GM12865 (cell line): ENCODE results near the gene DPP6.

ENCODE experiments used
- DNase-seq: peaks from one replicate; pipeline ENCODE4 v3.0.0; 2010; ENCODE audit warnings: low read depth
- H3K4me3 ChIP-seq: 2 replicates; pipeline ENCODE4 v1.5.1; 2011; ENCODE audit warnings: mild to moderate bottlenecking, low read depth, low read length, control low read depth
- TF ChIP-seq, protein P1 (sequence below): IDR thresholded peaks from 2 replicates; pipeline ENCODE4 v1.5.1; 2011; ENCODE audit warnings: low read length, control low read depth, low read depth, inconsistent platforms; ENCODE audit not compliant: insufficient read depth; ENCODE audit errors: missing control alignments

DPP6 gene

DNA sequence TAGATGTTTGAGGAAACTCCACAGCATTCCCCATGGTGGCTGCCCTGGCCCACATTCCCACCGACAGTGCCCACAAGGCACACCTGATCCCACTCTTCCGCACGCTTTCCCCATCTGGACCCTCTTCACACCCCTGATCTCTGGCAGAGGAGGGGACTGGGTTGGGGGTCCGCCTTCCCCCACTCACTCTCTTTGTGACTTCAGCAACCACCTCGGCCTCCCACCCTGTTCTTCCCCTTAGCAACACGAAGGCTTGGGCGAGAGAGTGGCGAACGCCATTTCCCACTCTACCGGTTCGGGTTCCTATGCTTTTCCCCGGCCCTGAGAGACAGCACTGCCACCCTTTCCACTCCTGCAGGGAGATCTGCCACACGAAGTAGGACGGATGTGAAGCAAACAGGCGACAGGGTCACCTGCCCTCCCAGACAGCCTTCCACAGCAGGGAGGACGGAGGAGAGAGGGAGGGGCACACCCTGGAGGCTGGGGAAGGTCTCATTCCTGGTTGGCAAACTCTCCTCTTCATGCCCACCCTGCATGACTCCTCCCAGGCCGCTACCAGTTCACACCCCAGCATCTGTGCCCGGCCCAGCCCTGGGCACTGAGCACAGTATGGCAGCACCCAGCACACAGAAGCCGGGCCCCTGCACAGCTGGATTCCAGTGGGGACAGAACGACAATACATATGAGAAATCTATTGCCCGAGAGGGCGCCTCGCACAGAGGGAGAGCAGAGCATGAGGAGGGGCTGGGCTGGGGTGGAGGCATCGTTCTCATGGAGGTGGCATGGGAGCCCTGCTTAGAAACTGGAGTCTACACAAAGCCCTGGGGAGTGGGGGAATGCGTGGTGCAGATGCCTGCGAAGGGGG is 857.3 kb downstream of the DPP6 start:
- no peak for DNase-seq
- H3K4me3 ChIP-seq = no peak overlapping the region
- TF ChIP-seq, protein P1, sequence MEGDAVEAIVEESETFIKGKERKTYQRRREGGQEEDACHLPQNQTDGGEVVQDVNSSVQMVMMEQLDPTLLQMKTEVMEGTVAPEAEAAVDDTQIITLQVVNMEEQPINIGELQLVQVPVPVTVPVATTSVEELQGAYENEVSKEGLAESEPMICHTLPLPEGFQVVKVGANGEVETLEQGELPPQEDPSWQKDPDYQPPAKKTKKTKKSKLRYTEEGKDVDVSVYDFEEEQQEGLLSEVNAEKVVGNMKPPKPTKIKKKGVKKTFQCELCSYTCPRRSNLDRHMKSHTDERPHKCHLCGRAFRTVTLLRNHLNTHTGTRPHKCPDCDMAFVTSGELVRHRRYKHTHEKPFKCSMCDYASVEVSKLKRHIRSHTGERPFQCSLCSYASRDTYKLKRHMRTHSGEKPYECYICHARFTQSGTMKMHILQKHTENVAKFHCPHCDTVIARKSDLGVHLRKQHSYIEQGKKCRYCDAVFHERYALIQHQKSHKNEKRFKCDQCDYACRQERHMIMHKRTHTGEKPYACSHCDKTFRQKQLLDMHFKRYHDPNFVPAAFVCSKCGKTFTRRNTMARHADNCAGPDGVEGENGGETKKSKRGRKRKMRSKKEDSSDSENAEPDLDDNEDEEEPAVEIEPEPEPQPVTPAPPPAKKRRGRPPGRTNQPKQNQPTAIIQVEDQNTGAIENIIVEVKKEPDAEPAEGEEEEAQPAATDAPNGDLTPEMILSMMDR = no peak

DNA sequence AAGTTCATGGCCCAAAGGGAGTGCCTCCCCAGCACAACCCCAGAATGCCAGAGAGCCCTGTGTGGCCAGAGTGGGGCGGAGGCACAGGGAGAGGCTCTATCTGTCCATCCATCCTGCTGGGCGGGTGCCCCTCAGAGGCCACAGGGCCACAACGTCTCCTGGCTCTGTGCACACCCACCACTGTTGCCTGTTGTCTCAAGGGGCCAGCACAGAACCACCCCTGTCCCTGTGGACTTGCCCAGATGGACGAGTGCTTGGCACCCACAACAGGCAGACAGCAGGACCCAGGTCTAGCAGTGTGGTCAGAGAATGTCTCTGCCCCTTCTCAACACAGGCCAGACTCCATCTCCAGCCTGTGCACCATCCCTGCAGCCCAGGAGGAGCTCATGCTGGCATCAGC is 857.9 kb downstream of the DPP6 start:
- no peak overlapping the region for H3K4me3 ChIP-seq
- no peak for DNase-seq
- TF ChIP-seq, protein P1 = no peak

DNA sequence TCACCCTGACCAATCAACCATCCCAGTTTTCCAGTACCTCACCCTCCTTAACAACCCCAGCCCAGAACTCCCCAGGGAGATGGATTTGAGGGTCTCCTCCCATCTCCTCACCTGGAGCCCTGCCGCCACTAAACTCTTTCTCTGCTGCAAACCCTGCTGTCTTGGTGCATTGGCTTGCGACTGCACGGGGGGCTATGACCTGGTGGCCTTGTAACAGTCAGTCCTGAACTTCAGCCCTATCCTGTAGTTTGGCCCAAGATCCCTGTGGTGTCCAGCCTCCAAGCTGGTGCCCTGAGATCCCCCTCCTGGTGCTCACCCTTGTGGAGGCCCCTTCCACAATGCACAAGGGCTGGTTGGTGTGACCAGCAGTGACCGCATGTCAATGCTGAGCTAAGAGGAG is 858.8 kb downstream of the DPP6 start:
- H3K4me3 ChIP-seq = no peak overlapping the region
- TF ChIP-seq, protein P1 = no peak
- no peak for DNase-seq

DNA sequence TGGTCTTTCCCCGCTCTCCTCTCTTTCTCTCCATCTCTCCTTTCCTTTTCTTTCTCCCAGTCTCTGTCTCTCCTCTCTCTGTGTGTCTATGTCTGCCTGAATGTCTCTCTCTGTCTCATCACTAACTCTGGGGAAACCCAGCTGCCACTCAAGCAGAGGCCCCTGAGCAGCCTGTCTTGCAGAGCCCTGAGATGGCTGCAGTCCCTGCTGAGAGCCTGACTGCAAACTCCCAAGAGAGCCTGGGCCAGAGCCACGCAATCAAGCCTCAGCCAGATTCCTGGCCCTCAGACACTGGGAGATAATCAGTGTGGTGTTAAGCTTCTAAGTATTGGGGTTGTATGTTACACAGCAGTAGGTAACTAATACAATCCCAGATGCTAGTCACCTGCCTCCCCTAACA is 859.2 kb downstream of the DPP6 start:
- no peak for DNase-seq
- no peak overlapping the region for H3K4me3 ChIP-seq
- TF ChIP-seq, protein P1 = no peak

DNA sequence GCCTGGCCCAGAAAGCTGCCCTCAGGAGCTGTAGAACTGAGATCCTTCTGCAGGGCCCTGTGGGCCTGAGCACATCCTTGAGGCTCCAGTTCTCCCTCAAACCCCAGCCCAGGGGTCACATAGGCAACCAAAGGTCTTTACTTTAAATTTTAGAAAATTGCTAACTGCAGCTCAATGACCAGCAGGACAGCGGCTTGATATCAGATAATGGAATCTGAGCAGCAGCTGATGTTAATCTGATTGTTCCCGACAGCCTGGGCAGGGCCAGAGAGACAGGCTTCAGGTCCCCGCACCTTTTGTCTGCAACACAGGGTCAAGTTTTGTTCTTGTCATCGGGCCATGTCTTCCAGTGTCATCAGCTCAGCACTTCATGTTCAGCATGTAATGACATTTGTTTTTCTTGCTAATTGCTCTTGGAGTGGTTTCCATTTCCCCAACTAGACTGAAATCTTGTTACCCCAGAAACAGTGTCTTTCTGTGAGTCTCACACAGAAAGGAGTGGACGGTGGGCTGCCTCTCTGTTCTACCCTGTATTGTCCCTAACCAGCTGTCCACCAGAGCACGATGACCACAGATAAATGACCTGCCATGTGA is 859.8 kb downstream of the DPP6 start:
- H3K4me3 ChIP-seq = no peak overlapping the region
- DNase-seq = no peak
- TF ChIP-seq, protein P1 = no peak

DNA sequence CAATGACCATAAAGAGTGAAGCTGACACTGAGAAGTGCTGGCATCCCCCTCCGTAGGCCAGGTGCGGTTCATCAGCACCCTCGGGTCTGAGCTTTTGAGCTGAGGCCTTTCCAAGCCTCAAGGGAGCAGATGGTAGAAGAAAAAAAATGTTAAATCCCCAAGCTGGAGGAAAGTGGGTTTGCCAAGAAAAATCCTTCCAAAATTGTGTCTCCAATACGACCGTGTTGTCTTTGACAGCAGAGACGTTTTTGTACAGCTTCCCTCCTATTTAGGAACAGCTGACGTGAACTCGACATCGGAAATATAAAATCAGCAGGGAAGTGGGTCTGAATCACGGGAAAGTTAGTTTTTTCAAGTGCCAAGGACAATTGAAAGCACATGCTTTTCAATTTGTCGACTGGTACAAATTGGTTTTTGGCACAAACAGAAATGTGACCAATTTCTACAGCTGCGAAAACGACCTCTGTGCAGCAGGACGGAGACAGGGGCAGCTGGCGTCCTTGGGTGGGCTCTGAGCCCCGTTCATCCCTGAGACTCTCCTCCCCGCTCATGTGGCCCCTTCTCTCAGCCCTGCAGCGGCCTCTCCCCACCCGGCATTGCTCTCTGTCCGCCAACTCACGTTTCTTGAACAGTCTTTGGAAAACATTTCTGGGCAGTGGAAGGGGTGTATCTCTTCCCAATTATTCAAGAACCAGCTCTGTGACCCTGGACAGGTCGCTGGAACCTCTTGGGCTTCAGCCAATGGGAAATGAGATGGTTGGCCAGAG is 860.9 kb downstream of the DPP6 start:
- no peak for DNase-seq
- TF ChIP-seq, protein P1 = no peak
- no peak overlapping the region for H3K4me3 ChIP-seq
